ENCODE results near the gene CYP2C19. TPM values are rescaled to one million over a fixed set of nuclear protein-coding genes. Genes with fewer than 3 reads are reported as not detected.
"Not testable (repeated sequence)": the region's sequence is repeated elsewhere in the genome, so short reads cannot be mapped to it uniquely, and the experiment has no call there.

The CYP2C19 gene
- total RNA-seq, 4 donors from 2014 or later, result 23.1 to 146 (median 111) TPM

GRCh38 chr10:94889123-94889522, 126.6 kb downstream of the CYP2C19 start:
- H3K27me3 ChIP-seq, result no peaks in the 10 kb centered on the region
- no peaks in the 10 kb centered on the region for H3K4me1 ChIP-seq
- no peaks in the 10 kb centered on the region for H3K36me3 ChIP-seq
- no peak for DNase-seq
- H3K27ac ChIP-seq, result no peak overlapping the region
- no peak overlapping the region for H3K4me3 ChIP-seq
- TF ChIP-seq CTCF (IDR thresholded peaks at IDR 0.05), result no peak
- no peak for TF ChIP-seq POLR2A (IDR thresholded peaks at IDR 0.05)
- H3K9me3 ChIP-seq, result no peaks in the 10 kb centered on the region

DNA sequence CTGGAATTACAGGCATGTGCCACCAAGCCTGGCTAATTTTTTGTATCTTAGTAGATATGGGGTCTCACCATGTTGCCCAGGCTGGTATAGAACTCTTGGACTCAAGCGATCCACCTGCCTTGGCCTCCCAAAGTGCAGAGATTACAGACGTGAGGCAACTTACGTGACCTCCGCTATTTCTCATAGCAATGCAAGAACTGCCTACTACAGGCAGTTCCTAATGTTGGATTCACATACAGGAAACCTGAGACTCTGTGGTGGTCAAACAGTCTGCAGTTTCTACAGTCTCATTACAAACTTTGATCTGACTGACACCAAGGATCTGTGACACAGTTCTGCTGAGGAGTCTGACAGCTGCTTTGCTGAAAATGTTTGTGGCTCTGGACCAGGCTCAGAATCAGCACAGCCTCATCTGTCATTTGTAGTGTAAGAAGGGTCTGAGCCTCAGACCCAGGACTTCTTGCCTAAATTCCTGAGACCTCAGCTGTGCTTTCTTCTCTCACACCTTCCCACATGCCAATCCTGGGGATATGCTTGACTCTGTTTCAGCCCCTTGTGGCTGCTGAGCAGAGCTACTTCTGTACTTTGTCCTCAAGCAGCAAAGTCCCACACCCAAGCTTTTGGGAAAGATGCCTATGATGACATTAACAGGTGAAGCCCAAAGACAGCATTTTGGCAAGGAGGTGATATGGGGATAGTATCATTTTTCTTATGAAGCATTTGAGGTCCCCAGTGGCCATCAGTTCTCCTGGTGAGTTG, 128.0 kb downstream of the CYP2C19 start:
- TF ChIP-seq CTCF (IDR thresholded peaks at IDR 0.05) (no peak), POLR2A (IDR thresholded peaks at IDR 0.05) (no peak)

GRCh38 chr10:94898414-94898813, 135.9 kb downstream of the CYP2C19 start:
- not testable (repeated sequence) for H3K4me1 ChIP-seq, H3K36me3 ChIP-seq, H3K27me3 ChIP-seq, H3K9me3 ChIP-seq, H3K4me3 ChIP-seq, H3K27ac ChIP-seq, DNase-seq

More for the DNA sequence above, 128.0 kb downstream of the CYP2C19 start:
- Histone ChIP-seq H3K4me1 (no peaks in the 10 kb centered on the region), H3K27ac (no peak overlapping the region), H3K9me3 (no peaks in the 10 kb centered on the region), H3K27me3 (no peaks in the 10 kb centered on the region), H3K4me3 (no peak overlapping the region), H3K36me3 (no peaks in the 10 kb centered on the region)
- DNase-seq, result no peak

- H3K9me3 ChIP-seq, result peaks cover 0 to 4% (median 0%) of the 10 kb centered on the region in 4 donors
- H3K27me3 ChIP-seq, result no peaks in the 10 kb centered on the region
- TF ChIP-seq CTCF (IDR thresholded peaks at IDR 0.05) (no peak), POLR2A (IDR thresholded peaks at IDR 0.05) (no peak)
- H3K4me1 ChIP-seq, result peaks cover 0 to 6% (median 0%) of the 10 kb centered on the region in 4 donors
- H3K4me3 ChIP-seq, result no peak overlapping the region
- DNase-seq, result no peak
- peak overlapping the region in 2 of 4 donors; percentile 8 to 57 for H3K27ac ChIP-seq
- H3K36me3 ChIP-seq, result no peaks in the 10 kb centered on the region
Observed at GRCh38 chr10:94902080-94902479, 139.6 kb downstream of the CYP2C19 start.

DNA sequence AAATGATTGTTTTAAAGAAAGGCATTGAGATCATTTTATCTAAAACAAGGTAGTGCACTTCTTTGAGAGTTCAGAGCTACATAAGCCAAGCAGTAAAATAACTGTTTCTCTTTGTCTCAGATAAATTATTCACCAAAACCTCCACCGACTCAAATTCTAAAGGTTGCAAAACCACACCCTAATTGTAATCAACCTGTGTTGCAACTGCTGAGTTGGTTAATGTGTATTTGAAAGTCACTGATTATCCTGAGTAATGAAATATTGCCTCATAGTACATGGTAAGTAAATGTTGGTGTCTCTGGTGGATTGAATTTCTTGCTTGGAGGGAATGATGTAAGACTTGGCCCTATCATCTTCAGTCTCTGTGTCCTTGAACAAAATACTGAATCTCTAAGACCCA, 140.1 kb downstream of the CYP2C19 start:
- peaks cover 0 to 6% (median 0%) of the 10 kb centered on the region in 4 donors for H3K4me1 ChIP-seq
- H3K9me3 ChIP-seq, result peaks cover 0 to 4% (median 0%) of the 10 kb centered on the region in 4 donors
- no peaks in the 10 kb centered on the region for H3K36me3 ChIP-seq
- no peak overlapping the region for H3K4me3 ChIP-seq
- H3K27ac ChIP-seq, result peak overlapping the region in 2 of 4 donors; percentile 8 to 57
- TF ChIP-seq POLR2A (IDR thresholded peaks at IDR 0.05) (no peak), CTCF (IDR thresholded peaks at IDR 0.05) (no peak)
- H3K27me3 ChIP-seq, result no peaks in the 10 kb centered on the region
- DNase-seq, result no peak

Other genes starting within 250 kb of the CYP2C19 start
- 100 to 1,000 TPM in 1 of 4 donors, 10 to 100 TPM in 3; 22.1 to 151 (median 34.0) TPM for gene HELLS, start 216.9 kb upstream of the CYP2C19 start, total RNA-seq
- gene CYP2C18, start 79.0 kb upstream of the CYP2C19 start, total RNA-seq, result 100 to 1,000 TPM in 3 of 4 donors, 1 to 10 TPM in 1; 5.0 to 274 (median 187) TPM
- gene CYP2C9, start 176.0 kb downstream of the CYP2C19 start, total RNA-seq, result 100 to 1,000 TPM in 3 of 4 donors, 10 to 100 TPM in 1; 32.2 to 519 (median 288) TPM

All from Peyer's patch (tissue), 4 donors.